ENCODE data around the gene PMEPA1. TPM values are rescaled to one million over a fixed set of nuclear protein-coding genes. Genes with fewer than 3 reads are reported as not detected.

The PMEPA1 gene
- total RNA-seq, 1 donor from 2014 or later = 61.3 TPM

- Mint-ChIP-seq H3K4me3 (ENCODE audit: unreplicated experiment) (no peak overlapping the region), H3K4me1 (ENCODE audit: unreplicated experiment) (peaks cover 17% of the 10 kb centered on the region)
Observed at GRCh38 chr20:57746201-57746600, 36.4 kb upstream of the PMEPA1 start.

GRCh38 chr20:57744206-57744605 lies 34.4 kb upstream of the PMEPA1 start:
- no peaks in the 10 kb centered on the region for H3K36me3 Mint-ChIP-seq (ENCODE audit: low read depth, unreplicated experiment)
- H3K9me3 Mint-ChIP-seq (ENCODE audit: unreplicated experiment) = no peaks in the 10 kb centered on the region
- H3K27me3 Mint-ChIP-seq (ENCODE audit: unreplicated experiment) = peaks cover 1% of the 10 kb centered on the region
- no peak overlapping the region for H3K4me3 Mint-ChIP-seq (ENCODE audit: unreplicated experiment)
- no peak for DNase-seq (ENCODE audit: low spot score)
- H3K4me1 Mint-ChIP-seq (ENCODE audit: unreplicated experiment) = peaks cover 6% of the 10 kb centered on the region
- H3K27ac Mint-ChIP-seq (ENCODE audit: unreplicated experiment) = no peak overlapping the region
- TF ChIP-seq CTCF (IDR thresholded peaks at IDR 0.05; ENCODE audit: unreplicated experiment) = no peak

More at GRCh38 chr20:57746201-57746600, 36.4 kb upstream of the PMEPA1 start:
- Mint-ChIP-seq H3K27me3 (ENCODE audit: unreplicated experiment) (peaks cover 1% of the 10 kb centered on the region), H3K36me3 (ENCODE audit: low read depth, unreplicated experiment) (no peaks in the 10 kb centered on the region), H3K9me3 (ENCODE audit: unreplicated experiment) (no peaks in the 10 kb centered on the region), H3K27ac (ENCODE audit: unreplicated experiment) (no peak overlapping the region)
- DNase-seq (ENCODE audit: low spot score) = no peak
- no peak for TF ChIP-seq CTCF (IDR thresholded peaks at IDR 0.05; ENCODE audit: unreplicated experiment)

GRCh38 chr20:57743450-57744095 lies 33.8 kb upstream of the PMEPA1 start:
- Mint-ChIP-seq H3K4me3 (ENCODE audit: unreplicated experiment) (no peak overlapping the region), H3K27ac (ENCODE audit: unreplicated experiment) (no peak overlapping the region), H3K27me3 (ENCODE audit: unreplicated experiment) (peaks cover 1% of the 10 kb centered on the region), H3K36me3 (ENCODE audit: low read depth, unreplicated experiment) (no peaks in the 10 kb centered on the region), H3K9me3 (ENCODE audit: unreplicated experiment) (no peaks in the 10 kb centered on the region), H3K4me1 (ENCODE audit: unreplicated experiment) (peaks cover 2% of the 10 kb centered on the region)
- DNase-seq (ENCODE audit: low spot score) = no peak
- no peak for TF ChIP-seq CTCF (IDR thresholded peaks at IDR 0.05; ENCODE audit: unreplicated experiment)

GRCh38 chr20:57742507-57743181 lies 32.8 kb upstream of the PMEPA1 start:
- Mint-ChIP-seq H3K9me3 (ENCODE audit: unreplicated experiment) (no peaks in the 10 kb centered on the region), H3K36me3 (ENCODE audit: low read depth, unreplicated experiment) (no peaks in the 10 kb centered on the region), H3K27me3 (ENCODE audit: unreplicated experiment) (peaks cover 1% of the 10 kb centered on the region), H3K4me3 (ENCODE audit: unreplicated experiment) (no peak overlapping the region), H3K4me1 (ENCODE audit: unreplicated experiment) (no peaks in the 10 kb centered on the region), H3K27ac (ENCODE audit: unreplicated experiment) (no peak overlapping the region)
- DNase-seq (ENCODE audit: low spot score) = no peak
- no peak for TF ChIP-seq CTCF (IDR thresholded peaks at IDR 0.05; ENCODE audit: unreplicated experiment)

GRCh38 chr20:57738484-57738883 lies 28.7 kb upstream of the PMEPA1 start:
- Mint-ChIP-seq H3K4me1 (ENCODE audit: unreplicated experiment) (peaks cover 3% of the 10 kb centered on the region), H3K4me3 (ENCODE audit: unreplicated experiment) (no peak overlapping the region), H3K9me3 (ENCODE audit: unreplicated experiment) (no peaks in the 10 kb centered on the region), H3K27ac (ENCODE audit: unreplicated experiment) (no peak overlapping the region), H3K36me3 (ENCODE audit: low read depth, unreplicated experiment) (no peaks in the 10 kb centered on the region), H3K27me3 (ENCODE audit: unreplicated experiment) (peaks cover 1% of the 10 kb centered on the region)
- no peak for DNase-seq (ENCODE audit: low spot score)
- no peak for TF ChIP-seq CTCF (IDR thresholded peaks at IDR 0.05; ENCODE audit: unreplicated experiment)
